ENCODE results near the gene S100A9.

DNA sequence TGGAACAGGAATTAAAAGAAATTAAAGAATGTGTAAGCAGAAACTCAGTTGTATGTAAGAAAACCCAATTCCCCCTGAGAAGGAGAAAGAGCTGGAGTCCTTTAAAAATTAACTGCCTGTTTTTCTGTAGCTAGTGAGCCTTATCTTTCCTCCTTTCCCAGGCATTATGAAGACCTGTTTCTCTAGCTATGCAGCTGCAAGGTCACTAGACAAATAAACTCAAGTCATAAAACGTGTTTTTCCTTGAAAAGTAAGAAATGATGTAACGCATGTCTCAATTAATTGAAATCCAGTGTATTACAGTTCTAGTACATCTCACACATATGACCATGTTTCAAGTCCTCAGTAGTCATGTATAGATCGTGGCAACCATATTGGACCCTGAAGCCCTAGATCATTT, 12.5 kb downstream of the S100A9 start:
- TF ChIP-seq EZH2phosphoT487 (IDR thresholded peaks at IDR 0.05; ENCODE audit: borderline replicate concordance, low read length): no peak
- TF ChIP-seq, protein P1, sequence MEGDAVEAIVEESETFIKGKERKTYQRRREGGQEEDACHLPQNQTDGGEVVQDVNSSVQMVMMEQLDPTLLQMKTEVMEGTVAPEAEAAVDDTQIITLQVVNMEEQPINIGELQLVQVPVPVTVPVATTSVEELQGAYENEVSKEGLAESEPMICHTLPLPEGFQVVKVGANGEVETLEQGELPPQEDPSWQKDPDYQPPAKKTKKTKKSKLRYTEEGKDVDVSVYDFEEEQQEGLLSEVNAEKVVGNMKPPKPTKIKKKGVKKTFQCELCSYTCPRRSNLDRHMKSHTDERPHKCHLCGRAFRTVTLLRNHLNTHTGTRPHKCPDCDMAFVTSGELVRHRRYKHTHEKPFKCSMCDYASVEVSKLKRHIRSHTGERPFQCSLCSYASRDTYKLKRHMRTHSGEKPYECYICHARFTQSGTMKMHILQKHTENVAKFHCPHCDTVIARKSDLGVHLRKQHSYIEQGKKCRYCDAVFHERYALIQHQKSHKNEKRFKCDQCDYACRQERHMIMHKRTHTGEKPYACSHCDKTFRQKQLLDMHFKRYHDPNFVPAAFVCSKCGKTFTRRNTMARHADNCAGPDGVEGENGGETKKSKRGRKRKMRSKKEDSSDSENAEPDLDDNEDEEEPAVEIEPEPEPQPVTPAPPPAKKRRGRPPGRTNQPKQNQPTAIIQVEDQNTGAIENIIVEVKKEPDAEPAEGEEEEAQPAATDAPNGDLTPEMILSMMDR (conservative IDR thresholded peaks at IDR 0.05; ENCODE audit: low read depth, low read length): no peak
- TF ChIP-seq EZH2 (IDR thresholded peaks at IDR 0.05; ENCODE audit: low read length, unreplicated experiment): no peak
